Glomerular visceral epithelial cell (primary cell): ENCODE results near the gene PKD1.
A peak's percentile ranks its signal among the peaks of the same experiment; 100 is the strongest.

Experiments used
- DNase-seq: peaks from one replicate; pipeline ENCODE4 v3.0.0-alpha.2; 2016; ENCODE audit errors: extremely low spot score

Gene PKD1

GRCh38 chr16:2046893-2047329 lies 88.8 kb downstream of the PKD1 start:
- DNase-seq = no peak

DNA sequence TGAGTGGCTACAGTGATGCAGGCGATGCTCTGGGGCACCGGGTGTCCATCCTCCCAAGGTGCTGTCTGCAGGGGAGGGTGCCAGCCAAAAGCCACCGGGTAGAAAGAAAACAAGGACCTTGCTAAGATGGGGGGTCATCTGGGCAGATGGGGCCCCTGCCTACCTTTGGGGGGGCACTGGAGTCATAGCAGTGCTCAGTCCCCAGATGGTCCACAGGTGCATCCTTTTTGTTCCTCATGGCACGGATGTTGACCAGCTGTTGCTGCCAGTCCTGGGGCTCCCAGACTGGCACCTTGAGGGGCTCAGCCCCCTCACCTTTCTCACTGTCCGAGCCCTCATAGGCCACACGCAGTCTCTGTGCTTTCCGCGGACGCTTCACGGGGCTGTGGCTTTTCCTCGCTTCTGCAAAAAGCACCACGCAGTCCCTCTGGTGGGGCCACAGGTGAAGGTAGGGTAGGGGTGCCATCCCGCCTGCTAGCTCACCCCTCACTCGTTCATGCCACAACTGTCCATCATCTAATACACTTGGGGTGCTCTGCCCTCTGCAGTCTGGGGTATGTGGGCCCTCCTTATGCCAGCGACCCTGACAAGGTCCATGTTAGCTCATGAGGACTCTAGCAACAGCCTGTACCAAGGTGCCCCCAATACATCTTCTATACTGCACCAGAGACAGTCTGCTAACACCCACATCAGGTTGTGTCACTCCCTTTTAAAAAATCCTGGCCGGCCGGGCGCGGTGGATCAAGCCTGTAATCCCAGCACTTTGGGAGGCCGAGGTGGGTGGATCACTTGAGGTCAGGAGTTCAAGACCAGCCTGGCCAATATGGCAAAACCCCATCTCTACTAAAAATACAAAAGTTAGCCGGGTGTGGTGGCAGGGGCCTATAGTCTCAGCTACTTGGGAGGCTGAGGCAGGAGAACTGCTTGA lies 89.5 kb downstream of the PKD1 start:
- no peak for DNase-seq

GRCh38 chr16:2044541-2044940 lies 91.2 kb downstream of the PKD1 start:
- DNase-seq = no peak

DNA sequence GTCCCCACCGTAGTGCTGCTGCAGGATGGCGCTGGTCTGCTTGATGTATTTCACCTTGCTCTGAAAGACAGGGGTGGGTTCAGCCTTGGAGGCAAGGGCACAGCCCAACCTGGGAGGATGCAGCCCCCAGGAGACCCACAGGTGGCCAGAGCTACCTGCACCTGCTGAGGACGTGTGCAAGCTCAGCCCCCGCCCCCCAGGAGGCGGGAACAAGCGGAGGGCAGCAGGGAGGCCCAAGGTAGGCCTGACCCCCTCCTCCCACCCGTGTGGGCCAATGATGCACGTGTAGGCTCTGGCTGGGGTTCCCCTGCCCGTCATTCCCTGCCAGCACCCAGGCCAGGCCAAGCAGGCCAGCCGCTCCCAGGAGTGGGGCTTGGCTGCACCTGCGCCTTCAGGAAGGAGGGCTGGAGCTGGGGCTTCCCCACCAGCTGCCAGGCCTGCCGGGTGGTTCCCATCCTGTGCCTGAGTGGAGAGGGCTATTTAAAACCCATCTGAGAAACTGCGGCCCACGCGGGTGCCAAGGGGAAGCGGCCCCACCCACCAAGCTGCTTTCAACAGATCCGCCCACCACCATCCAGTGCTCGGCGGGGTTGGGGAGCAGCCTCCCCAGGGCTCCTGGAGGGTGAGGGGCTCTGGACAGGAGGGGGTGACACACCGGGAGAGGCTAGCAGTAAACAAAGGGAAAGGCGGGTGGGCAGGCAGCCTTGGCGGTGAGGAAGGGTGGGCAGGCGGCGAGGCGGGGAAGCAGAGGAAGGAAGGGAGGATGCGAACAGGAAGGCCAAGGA lies 91.8 kb downstream of the PKD1 start:
- DNase-seq = no peak

DNA sequence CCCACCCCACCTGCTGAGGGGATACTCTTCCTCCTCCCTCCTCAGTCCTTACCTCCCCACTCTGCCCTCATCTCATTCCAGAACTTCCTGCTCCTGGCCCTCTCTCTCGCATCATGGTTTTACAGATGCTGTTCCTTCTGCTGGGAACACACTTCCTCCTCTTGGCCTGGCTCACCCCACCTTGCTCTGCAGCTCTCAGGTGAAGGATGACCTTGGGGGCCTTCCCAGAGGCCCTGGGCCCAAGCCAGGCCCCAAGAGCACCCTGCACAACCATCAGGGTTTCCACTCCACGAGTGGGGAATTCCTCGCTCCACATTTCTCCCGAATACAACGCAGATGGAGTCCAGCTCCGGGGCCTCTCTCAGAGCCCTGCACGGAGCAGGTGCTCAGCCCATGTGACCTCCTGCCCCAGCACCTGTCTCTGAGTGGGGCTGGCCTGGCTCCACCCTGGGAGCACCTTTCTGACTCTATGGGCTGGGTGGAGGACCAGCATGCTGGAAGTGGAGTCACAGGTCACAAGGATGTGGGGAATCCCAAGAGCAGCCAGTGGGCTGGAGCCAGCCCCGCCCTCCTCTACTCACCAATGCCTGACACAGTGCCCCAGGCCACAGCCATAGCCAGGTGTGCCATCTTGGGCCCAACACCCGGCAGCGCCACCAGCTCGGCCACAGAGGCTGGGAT lies 92.6 kb downstream of the PKD1 start:
- no peak for DNase-seq

DNA sequence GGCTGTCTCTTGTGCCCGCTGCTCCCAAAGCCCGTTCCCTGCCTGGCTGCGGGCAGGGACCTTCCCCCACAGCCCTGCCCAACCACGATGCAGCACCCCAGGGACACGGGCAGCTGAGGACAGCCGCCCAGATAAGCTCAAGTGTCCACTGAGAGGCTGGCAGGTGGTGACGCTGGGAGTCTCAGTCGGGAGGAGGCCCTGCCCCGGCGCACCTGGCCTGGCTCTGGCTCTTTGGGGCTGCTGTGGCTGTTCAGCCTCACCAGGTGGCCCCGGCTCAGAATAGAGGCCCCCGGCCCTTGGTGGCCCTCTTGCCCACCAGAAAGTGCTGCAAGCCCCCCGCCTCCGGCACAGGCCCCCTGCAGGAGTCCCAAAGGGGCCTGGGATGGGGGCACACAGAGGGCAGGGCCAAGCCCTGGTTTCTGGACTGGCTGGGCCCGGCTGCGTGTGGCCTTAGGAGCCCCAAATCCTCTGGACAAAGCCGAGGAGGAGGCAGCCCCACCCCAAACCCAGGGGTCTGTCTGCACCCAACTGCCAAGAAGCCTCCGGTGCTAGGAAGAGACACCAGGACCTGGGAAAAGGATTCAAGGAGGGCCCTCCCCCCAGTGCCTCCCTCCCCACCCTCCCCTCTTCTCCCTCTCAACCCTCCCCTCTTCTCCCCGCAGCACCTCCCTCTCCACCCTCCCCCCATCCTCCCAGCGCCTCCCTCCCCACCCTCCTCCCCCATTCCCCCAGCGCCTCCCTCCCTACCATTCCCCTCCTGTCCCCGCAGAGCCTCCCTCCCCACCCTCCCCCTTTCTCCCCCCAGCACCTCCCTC lies 93.3 kb downstream of the PKD1 start:
- no peak for DNase-seq

- peak; percentile 83 for DNase-seq
Measured at GRCh38 chr16:2040787-2041522, 94.7 kb downstream of the PKD1 start.

DNA sequence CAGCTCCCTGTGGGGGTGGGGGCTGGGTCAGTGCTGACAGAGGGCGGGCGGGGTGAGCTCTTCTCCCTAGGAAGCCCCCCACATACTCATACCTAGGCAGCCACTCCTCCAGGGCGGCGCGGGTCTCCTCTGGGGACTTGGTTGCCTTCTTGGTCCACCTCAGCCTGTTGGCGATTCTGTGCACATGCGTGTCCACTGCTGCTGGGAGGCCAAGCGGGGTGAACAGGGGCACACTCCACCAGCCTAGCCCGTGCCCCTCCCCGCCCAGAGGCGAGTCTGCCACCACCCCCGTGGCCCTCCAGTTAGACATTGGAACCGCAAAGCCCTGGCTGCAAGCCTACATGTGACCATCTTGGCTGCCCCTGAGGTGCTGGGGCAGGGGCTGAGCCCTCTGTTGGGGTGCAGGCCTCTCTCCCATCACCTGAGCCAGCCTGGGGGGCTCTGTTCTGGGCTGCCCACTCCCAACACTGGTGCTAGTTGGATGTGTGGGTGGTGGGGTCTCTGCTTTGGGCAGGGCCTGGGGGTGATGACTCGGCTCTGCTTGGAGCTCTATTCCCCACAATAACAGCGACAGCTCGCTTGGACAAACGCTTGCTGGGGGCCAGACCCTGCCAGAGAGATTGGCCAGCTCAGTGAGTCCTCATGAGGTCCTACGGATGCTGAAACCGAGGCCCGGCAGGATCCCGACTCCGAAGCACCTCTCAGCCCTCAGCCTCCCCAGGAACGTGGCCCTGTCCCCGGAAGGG lies 95.5 kb downstream of the PKD1 start:
- DNase-seq = no peak

DNA sequence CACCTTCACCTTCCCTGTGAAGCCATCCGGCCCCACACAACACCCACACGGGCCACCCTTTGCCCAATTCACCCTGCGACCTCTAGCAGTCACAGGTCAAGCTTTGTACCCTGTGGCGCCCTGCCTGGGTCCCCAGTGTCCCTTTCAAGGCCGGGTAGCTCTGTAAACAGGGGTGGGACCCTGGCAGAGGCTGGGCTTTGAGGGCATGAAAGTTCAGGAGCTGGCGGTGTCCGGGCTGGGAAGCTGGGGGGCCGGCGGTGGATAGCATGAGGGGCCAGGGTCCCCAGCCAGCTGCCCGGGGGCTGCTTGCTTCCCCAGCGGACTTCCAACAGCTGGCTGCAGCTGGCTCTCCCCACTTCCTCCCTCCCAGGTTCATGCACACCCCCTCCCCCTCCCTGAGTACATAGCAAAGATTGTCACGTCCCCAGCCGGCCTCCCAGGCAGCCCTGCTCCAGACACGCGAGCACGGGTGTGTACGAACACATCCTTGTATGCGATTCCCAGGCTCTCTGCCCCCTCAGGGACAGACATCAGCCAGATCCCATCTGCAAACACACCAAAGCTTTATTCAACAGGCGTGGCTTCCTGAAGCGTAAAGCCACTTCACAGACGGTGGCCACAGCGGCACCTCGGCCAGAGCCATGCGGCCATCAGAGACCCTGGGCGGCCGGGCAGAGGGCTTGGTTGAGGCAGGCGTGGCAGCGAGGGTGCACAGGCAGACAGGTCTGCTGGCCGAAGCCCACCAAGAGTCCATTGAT lies 96.2 kb downstream of the PKD1 start:
- DNase-seq = no peak
